ENCODE data around the gene C1QTNF7. TPM values are rescaled to one million over a fixed set of nuclear protein-coding genes. Genes with fewer than 3 reads are reported as not detected.

Gene C1QTNF7
- total RNA-seq, 4 donors from 2014 or later = 3.7 to 8.4 (median 3.7) TPM; not detected in 1

- Histone ChIP-seq H3K4me3 (no peak overlapping the region), H3K4me1 (no peaks in the 10 kb centered on the region), H3K27ac (no peak overlapping the region), H3K9me3 (no peaks in the 10 kb centered on the region), H3K27me3 (no peaks in the 10 kb centered on the region), H3K36me3 (no peaks in the 10 kb centered on the region)
- 97 to 100% methylated on average over 1 of the region's 1 CpG for WGBS, 2 donors (ENCODE audit: low coverage in 1 of 2)
- TF ChIP-seq EP300 (IDR thresholded peaks at IDR 0.05; ENCODE audit: low read depth) (no peak), POLR2A (IDR thresholded peaks at IDR 0.05) (no peak), POLR2AphosphoS5 (IDR thresholded peaks at IDR 0.05) (no peak), CTCF (IDR thresholded peaks at IDR 0.05) (no peak)
- intact Hi-C loops (cut with DNase I; ENCODE audit: low total_unique reads) (no loop called here), in situ Hi-C loops (cut with MboI; ENCODE audit: low pct_ligation_motif_present in 1 of 4, low pct_unique_long_range_greater_than_20kb in 1 of 4, low sequenced_read_pairs in 3 of 4) (loop anchor here in 2 of 4 donors (25.0 kb wide), 2 partner anchors 467 to 492 kb away; partner anchors contain the start of gene FGFBP2 (in 1 of the 2))
- no peak for DNase-seq
Measured at GRCh38 chr4:15495621-15496020, 67.8 kb downstream of the C1QTNF7 start.

Small RNA genes lying within 50 kb of the gene (small RNA-seq; reads per million reads assigned to genes)
- gene AC007016.1 = 0 reads per million in 4 donors

Other genes with a start within 250 kb of the C1QTNF7 start
- 10 to 100 TPM in 2 of 4 donors, 1 to 10 TPM in 2; 5.6 to 36.7 (median 9.6) TPM for gene CC2D2A, start 41.8 kb downstream of the C1QTNF7 start, total RNA-seq
- gene FBXL5, start 227.3 kb downstream of the C1QTNF7 start, total RNA-seq = 100 to 1,000 TPM in 2 of 4 donors, 10 to 100 TPM in 2; 31.8 to 141 (median 77.5) TPM